NOMO-1 (cell line): ENCODE results near the gene DYNLT1.
"Not testable (repeated sequence)": the region's sequence is repeated elsewhere in the genome, so short reads cannot be mapped to it uniquely, and the experiment has no call there.

ENCODE experiments used
- DNase-seq, 2 experiments: peaks; one replicate each; lab custom pipeline; 2025; ENCODE audit not compliant: unreplicated experiment in 2 of 2; lab: John Stamatoyannopoulos, UW

The DYNLT1 gene

DNA sequence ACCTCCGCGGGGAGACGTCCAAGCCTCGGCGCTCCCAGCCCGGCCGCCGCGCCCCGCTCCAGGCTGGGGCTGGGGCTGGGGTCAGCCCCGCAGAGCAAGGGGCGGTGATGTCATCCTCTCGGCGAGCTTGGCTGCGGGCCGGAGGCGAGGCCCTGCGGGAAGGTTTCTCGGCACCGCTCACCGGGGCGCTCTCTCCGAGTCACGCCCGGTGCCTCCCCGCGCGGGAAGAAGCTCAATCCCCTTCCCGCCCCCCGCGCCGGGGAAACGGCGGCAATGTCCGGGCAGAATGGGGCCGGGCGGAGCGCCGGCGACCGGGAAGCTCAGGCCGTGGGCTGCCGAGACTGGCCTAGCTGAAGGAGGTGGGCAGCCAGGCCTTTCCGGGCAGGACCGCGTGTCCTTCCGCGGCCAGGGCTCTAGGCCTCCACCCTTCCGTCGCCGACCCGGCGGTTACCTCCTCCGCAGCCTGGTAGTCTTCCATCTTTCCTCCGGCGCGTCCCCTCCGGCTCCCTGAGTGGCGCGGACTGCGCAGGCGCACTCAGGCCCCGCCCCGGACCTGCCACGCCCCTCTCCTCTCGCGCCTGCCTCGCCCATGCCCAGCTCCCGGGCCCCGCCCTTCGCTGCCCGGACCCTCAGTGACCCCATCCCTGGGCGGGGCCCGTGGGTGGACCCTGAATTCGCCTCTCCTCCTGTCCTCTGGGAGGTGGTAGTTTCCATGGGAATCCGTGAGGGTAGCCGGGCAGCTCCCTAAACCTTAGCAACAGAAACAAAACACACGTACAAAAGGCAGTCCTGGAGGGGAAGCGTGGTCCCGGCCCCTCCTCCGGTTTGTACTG lies at the start of gene DYNLT1:
TSS of gene DYNLT1 (minus strand) at position 513 of the 833 bp plus-strand sequence. CDS start at position 478, 35 bp downstream.
- DNase-seq, result peak; percentile 80 to 83

DNA sequence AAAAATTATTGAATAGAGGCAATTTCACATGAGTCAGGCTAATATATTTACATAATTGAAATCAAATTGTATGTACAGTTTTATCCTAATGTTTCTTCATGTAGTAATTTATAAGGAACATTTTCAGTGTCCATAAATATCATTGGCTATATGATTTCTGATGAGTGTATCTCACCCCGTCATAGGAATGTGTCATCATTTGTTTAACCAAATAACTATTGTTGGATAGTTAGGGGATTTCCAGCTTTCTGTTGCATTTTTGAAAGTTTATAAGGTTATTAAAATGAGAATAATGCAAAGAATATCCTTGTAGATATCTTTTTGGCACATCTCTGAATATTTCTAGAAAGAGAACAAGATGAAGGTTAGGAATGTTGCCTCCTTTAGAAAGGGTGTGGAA lies 44.3 kb upstream of the DYNLT1 start:
- no peak for DNase-seq

DNA sequence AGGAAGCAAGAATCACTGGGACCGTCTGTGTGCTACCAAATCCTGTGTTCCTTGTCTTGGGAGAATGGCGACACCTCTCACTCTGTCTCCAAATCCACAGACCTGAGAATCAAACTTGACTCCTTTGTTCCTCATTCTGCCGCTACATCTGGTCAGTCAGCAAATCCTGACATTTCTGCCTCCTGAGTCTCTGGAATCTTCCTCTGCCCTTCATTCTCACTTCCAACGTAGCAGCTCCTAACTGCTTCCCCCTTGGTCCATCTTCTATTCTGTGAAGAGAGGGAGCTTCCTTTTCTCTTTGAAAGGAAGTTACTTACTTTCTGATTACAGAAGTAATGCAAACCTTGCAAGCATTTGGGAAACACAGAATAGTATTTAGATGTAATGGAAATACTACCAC lies 43.0 kb upstream of the DYNLT1 start:
- DNase-seq, result peak in 1 of 2 experiments; percentile 26

DNA sequence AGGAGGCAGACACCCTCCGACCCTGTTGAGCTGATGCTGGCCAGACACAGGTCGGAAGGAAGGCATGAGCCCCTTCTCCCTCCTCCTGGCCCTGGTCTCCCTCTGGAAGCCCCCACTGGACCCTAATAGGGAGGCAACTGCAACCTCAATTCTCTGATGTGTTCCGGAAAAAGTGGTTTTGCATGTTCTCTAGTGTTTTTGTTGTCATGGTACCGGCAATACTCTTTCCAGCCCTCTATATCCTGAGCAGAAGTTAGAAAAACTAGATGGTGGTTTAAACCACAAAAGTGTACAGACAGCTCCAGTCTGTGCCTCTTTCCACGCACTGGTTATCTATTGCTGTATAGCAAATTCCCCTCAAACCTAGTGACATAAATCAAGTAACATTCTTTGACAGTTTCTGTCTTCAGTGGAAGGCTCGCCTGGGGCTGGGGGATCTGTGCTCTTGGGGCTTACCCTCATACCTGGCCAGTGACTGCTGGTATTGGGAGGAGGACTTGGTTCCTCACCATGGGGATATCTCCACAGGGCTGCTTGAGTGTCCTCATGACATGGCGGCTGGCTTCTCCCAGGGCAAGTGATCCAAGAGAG lies 42.3 kb upstream of the DYNLT1 start:
- peak in 1 of 2 experiments; percentile 59 for DNase-seq

DNA sequence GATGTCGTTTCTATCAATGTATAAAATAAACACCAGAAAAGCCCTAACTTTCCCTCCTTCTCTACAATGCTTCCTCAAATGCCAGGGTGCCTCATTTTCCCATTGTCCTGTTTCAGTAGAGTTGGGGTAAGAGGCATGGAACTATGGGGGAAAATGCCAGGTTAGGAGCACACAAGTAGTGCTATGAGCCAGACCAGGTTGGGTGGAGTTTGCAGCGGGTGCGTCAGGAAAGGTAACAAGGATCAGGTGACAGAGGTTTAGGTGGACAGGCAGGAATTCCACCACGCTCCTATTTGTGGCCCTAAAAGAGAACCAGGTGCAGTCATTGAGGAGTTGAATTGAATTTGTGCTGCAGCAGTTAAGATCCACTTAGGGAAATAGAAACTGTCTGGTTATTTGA lies 41.8 kb upstream of the DYNLT1 start:
- DNase-seq, result no peak

DNA sequence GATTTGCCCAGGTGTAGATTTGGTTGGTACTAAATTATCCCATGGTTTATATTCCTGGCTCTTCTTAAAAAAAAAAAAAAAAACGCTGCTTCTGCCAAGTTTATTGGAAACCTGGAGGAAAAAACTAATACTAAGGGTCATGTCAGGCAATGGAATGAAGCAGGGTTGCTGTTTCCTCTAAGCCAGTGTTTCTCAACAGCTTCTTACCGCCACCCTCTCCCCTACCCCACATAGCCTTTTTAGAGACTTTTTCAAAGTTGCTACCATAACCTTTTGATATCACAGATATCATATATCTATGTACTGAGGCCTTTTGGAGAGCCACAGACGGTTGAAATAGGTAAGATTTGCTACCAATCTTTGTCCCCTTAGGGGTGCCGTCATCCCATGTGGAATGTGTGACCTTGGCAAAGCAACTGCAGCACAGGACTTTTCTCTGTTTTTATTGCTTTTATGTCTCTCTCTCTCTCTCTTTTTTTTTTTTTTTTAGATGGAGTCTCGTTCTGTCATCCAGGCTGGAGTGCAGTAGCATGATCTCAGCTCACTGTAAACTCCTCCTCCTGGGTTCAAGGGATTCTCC lies 40.3 kb upstream of the DYNLT1 start:
- DNase-seq, result no peak

DNA sequence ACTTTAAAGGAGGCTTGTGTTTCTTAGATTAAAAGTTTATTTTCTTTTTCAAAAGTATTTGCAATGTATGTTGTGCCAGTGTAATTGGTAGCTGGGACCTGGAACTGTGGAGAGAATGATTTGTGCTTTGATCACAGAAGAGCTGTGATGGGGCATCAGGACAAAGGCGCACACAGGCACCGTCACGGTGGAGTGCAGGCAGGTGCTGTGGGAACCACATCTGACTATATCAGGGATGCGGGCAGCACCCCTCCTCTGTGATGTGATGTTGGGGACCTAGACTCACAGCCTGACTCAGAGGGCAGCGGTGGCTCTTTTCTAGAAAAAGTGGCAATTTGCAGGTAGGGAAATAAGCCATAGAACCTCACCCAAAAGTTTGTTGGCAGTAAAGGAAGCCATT lies 39.8 kb upstream of the DYNLT1 start:
- DNase-seq, result no peak

DNA sequence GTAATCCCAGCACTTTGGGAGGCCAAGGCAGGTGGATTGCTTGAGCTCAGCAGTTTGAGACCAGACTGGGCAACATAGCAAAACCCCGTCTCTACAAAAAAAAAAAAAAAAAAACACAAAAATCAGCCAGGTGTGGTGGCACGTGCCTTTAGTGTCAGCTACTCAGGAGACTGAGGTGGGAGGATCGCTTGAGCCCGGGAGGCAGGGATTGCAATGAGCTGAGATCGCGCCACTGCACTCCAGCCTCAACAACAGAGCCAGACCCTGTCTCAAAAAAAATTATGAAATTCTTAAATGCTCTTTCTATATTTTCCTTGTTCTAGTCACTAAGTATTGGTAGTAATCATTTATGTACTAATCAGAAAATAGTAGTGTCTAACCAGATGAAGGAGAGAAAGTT lies 35.9 kb upstream of the DYNLT1 start:
- no peak for DNase-seq

DNA sequence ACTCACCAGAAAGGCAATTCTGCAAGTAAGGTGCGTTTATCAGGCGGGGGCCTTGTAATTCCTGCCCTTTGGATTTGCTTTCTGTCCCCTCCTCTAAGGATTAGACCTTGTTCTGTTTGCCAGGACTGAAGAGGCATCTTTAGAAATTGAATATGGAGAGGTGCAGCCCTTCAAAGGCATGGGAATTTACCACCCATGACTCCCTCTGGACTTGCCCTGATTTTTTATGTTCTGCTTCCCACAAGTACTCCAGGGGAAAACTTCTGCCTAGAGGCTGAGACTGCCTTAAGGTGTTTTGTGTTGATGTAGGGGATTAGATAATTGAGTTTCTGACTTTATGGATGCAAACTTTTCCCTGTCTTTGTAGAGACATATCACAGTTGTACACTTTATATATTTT lies 35.5 kb upstream of the DYNLT1 start:
- DNase-seq, result no peak

DNA sequence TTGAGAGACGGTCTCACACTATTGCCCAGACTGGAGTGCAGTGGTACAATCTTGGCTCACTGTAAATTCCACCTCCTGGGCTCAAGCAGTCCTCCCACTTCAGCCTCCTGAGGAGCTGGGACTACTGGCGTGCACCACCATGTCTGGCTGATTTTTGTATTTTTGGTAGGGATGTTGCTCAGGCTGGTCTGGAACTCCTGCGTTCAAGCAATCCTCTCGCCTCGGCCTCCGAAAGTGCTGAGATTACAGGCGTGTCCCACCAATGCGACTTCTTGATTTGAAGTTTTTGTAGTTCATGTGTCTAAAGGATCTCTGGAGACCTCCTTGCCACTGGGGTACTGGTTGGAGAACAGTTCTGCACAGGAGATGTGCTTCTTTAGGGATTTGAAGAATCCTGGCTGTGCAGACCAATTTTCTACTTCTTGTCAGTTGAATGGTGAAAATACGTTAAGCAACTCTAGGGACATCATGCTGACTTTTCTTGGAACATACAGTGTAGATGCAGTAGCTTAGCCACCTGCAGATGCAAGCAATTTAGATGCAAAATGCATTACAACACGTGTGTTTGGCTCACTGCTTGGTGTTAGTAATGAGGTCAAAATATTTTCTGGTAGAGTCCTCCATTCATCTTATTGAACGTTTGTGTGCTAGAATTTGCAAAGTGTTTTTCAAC lies 33.5 kb upstream of the DYNLT1 start:
- no peak for DNase-seq

DNA sequence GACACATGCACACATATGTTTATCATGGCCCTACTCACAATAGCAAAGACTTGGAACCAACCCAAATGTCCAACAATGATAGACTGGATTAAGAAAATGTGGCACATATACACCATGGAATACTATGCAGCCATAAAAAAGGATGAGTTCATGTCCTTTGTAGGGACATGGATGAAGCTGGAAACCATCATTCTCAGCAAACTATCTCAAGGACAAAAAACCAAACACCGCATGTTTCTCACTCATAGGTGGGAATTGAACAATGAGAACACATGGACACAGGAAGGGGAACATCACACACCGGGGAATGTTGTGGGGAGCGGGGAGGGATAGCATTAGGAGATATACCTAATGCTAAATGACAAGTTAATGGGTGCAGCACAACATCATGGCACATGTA lies 32.6 kb upstream of the DYNLT1 start:
- not testable (repeated sequence) for DNase-seq

DNA sequence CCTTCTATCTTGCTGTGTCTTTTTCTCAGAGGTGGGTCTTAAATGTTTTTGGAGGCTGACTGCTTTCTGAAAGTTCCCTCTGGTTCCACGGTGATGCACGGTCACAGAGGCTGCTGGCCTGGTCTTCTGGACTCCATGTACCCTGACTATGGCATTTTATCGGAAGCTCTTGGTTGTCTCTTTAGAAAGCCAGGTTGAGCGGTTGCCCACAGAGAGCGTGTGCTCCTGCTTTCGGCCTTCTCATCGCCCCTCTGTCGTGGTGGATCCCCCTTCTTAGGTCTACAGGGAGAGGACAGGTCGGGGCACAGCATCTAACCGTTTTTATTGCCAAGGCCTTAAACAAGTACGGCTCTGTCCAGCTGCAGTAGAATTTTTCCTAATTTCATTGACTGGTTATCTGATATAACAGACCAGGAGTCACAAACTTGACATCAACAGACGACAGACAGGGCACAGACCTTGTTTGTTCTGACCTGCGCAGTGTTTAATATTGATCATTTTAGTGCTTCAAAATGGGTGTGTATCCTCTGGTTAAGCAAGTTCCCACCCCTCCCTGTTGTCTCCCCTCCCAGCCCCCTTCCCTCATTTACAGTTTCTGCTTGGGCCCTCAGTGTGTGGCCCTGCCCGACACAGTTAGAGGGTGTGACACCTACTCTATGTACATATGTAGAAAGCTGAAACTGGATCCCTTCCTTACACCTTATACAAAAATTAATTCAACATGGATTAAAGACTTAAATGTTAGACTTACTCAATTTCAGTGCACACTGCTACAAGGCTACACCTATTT lies 30.0 kb upstream of the DYNLT1 start:
- no peak for DNase-seq

DNA sequence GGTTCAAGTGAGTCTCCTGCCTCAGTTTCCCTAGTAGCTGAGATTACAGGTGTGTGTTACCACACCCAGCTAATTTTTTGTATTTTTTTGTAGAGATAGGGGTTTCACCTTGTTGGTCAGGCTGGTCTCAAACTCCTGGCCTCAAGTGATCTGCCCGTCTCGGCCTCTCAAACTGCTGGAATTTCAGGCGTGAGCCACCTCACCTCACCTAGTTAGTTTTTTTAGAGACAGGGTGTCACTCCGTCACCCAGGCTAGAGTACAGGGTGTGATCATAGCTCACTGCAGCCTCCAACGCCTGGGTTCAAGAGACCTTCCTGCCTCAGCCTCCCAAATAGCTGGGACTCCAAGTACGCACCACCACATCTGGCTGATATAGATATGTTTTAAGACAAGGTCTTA lies 28.2 kb upstream of the DYNLT1 start:
- DNase-seq, result no peak

DNA sequence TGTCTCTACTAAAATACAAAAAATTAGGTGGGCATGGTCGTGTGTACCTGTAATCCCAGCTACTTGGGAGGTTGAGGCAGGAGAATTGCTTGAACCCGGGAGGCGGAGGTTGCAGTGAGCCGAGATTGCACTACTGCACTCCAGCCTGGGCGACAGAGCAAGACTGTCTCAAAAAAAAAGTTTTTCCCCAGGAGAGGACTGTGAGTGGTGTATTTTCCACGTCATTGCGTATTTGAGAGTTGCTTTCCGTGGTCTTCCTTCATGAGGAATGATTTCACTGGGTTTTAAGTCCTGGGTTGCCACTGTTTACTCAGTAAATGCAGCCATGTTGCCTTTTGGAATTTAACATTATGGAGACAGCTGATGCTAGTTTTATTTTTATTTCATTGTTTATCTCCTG lies 27.6 kb upstream of the DYNLT1 start:
- not testable (repeated sequence) for DNase-seq

DNA sequence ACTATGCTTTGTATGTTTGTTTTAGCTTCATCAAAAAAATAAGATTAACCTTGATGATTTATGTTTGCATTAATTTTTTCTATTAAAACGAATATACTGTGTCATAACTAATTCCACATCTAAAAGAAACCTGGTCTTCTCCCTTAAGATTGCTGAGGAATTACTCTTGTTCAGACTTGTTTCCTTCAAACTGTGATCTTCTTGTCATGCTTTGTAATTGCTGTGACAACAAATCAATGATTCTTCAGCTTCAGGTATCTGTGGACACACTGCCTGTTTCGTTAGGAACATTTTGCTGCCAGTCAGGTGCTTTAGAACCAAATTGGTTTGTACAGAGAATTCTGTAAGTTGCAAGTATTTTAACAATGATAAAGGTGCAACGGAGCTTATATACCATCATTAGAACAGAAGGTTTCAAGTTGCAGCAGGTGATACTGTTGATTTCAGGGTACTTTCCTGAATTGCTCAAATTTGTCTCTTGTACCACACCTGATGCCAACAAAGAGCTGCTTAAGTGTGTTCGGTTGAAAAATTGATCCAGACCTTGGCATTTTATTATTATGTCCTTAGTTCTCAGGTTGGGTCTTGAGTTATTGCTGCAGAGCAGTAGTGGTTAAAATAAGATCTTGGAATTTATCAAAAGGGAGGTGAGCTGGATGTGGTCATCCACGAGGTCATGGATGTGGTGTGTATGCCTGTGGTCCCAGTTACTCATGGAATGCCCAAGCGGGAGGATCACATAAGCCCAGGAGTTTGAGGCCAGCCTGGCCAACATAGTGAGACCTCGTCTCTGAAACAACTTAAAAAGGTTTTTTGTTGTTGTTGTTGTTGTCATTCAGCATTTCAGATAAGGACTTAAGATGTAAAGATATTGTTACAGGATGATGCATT lies 24.8 kb upstream of the DYNLT1 start:
- no peak for DNase-seq

DNA sequence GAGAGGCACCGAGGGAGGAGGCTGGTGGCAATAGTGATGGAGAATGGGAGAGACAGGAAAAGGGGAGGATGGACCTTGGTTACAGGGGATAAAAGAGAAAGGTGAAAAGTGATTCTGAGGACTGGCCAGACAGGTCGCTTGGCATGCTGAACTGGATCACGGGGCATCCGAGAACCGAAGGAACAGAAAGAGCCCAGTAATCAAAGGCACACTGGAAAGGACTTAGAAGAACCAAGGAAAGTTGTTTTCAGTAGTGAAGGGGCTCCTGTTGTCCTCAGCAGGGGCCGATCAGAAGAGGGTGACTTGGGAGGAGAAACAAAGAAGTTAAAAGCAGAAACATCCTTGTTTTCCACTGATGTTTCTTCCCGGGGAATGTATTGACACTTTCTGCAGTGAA lies 24.2 kb upstream of the DYNLT1 start:
- no peak for DNase-seq

DNA sequence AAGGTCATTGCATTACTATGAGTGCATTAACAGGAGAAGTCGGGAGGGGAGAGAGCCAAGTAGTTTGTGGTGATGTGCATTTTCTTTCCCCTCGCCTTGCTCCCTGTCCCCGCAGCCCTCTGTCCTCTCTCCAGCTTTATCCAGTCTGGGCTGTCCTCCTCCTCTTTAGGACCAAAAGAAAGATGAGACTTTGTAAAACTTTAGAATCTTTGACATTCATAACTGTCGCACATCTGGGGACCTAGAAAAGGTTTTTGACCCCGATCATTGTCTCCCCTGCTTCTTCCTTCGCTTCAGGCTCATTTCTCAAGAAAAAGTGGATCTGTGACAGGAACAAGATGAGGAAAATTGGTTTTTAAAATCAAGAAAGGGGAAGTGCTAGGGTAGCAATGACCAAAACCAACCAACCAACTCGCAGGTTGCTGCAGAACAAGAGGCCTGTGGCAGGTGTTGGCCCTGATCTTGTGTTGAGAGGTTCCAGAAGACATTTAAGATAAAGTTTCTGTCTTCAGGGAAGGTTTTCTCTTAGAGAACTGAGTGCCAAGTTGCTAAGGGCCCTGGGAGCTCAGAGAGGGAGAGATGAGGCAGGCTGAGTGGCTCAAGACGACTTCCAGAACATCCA lies 22.9 kb upstream of the DYNLT1 start:
- DNase-seq, result peak in 1 of 2 experiments; percentile 48

DNA sequence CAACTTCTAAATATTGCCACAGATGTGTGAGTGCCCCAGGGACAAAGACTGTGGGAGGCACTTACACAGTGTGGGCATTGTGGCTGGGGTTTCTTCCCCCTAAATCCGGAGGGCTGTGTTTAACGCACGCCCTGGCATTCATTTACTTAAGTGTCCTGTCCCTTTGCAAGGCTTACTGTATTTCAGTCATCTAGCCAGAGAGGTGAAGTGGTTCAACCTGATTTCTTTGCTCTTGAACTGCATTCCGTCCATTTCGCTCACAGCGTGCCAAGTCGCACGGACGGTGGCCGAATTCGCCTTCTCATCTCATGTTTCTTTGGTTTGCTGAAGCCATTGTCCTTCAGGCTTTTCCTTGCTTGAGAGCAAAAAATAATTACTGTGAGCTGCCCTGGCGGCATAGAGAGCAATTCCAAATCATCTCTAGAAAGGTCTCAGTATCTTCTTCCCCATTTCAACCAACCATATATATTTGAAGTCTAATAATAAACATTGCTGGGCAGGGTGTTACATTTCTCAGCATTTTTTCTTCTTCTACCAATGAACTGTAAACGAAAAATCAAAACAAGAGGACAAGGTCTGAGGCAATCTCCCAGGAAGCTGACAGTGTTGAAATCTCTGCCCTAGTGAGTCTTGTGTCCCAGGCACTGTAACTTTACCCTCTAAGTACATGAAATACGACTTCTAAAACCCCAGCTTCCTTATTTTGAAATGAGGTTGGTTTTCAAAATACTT lies 22.3 kb upstream of the DYNLT1 start:
- peak; percentile 89 to 99 for DNase-seq

DNA sequence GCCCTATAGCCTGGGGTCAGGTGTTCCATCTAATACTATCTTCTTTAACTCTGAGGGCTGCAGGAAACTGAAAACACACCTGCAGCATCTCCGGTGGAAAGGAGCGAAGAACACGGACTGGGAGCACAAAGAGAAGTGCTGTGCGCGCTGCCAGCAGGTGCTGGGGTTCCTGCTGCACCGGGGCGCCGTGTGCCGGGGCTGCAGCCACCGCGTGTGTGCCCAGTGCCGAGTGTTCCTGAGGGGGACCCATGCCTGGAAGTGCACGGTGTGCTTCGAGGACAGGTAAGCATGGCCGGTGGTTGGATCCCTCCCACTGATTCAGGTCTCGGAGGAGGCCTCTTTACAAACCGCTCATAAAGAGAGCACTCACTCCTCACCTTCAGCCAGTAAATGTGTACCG lies 20.8 kb upstream of the DYNLT1 start:
- no peak for DNase-seq
